A673 (cell line): Measurements from ENCODE around the gene ATG9B. TPM values are rescaled to one million over a fixed set of nuclear protein-coding genes. Genes with fewer than 3 reads are reported as not detected.

Source experiments
- BruUV-seq: library from RNA; stranded (reverse); fragments of 400-500 nt; replicated peaks from 2 replicates; lab custom pipeline; 2021; lab: Mats Ljungman, UMichigan
- CTCF ChIA-PET: fragments of 300-600 bp; sonication (Branson Sonifier 250); formaldehyde crosslinking; loops from one replicate; lab custom pipeline; 2022; ENCODE audit warnings: antibody characterized with exemption; lab: Charles Lee
- POLR2A ChIA-PET: fragments of 300-600 bp; sonication (Branson Sonifier 250); formaldehyde crosslinking; loops from one replicate; lab custom pipeline; 2022; ENCODE audit warnings: antibody characterized with exemption; ENCODE audit not compliant: low non-redundant PET; lab: Charles Lee
- DNase-seq: peaks from one replicate; pipeline ENCODE4 v3.0.0-alpha.2; 2015; ENCODE audit warnings: low spot score
- H3K27ac ChIP-seq: fragments of 200-600 bp; sonication (generic); 2 replicates; pipeline ENCODE4 v1.5.1; 2016; ENCODE audit warnings: mixed run types, low read depth, mild to moderate bottlenecking, mixed read lengths, antibody characterized with exemption, low read length; ENCODE audit not compliant: poor library complexity, severe bottlenecking
- H3K27me3 ChIP-seq: fragments of 200-600 bp; sonication (generic); replicated peaks from 2 replicates; pipeline ENCODE4 v1.6.1; 2017; ENCODE audit warnings: mixed run types, low read depth, mild to moderate bottlenecking, mixed read lengths, antibody characterized with exemption, low read length; ENCODE audit not compliant: insufficient read depth, poor library complexity
- H3K36me3 ChIP-seq: fragments of 200-600 bp; sonication (generic); 2 replicates; pipeline ENCODE4 v1.6.1; 2016; ENCODE audit warnings: mixed run types, mild to moderate bottlenecking, mixed read lengths, antibody characterized with exemption, low read length; ENCODE audit not compliant: insufficient read depth, poor library complexity, severe bottlenecking
- H3K4me1 ChIP-seq: fragments of 200-600 bp; sonication (generic); 2 replicates; pipeline ENCODE4 v1.6.1; 2017; ENCODE audit warnings: mixed run types, mild to moderate bottlenecking, mixed read lengths, antibody characterized with exemption, low read length; ENCODE audit not compliant: insufficient read depth, poor library complexity, severe bottlenecking
- H3K4me3 ChIP-seq: fragments of 200-600 bp; sonication (generic); 2 replicates; pipeline ENCODE4 v1.5.1; 2016; ENCODE audit warnings: low read depth, mixed run types, mild to moderate bottlenecking, mixed read lengths, low read length; ENCODE audit not compliant: poor library complexity, severe bottlenecking
- H3K9me3 ChIP-seq: fragments of 200-600 bp; sonication (generic); 2 replicates; pipeline ENCODE4 v1.6.1; 2016; ENCODE audit warnings: mixed run types, low read depth, mild to moderate bottlenecking, mixed read lengths, antibody characterized with exemption, low read length; ENCODE audit not compliant: poor library complexity, severe bottlenecking
- EZH2 ChIP-seq: fragments of 200-600 bp; sonication (generic); IDR thresholded peaks from 2 replicates; pipeline ENCODE4 v1.6.1; 2017; ENCODE audit warnings: borderline replicate concordance, low read depth, mild to moderate bottlenecking, mixed read lengths, antibody characterized with exemption, low read length; ENCODE audit not compliant: poor library complexity, severe bottlenecking
- intact Hi-C: fragments of 100-400 bp; cut with micrococcal nuclease; formaldehyde crosslinking; loops from one replicate; pipeline ENCODE4 v1.10.0; 2022; ENCODE audit not compliant: unreplicated experiment
- total RNA-seq: library from RNA; stranded (reverse); gene quantifications from 2 replicates; pipeline ENCODE4 v1.2.3, GENCODE V29; 2021
- TF ChIP-seq, protein P1 (sequence below): fragments of 300-800, 200-600 bp; sonication (generic); conservative IDR thresholded peaks from 2 replicates; pipeline ENCODE4 v1.5.1; 2017; ENCODE audit warnings: low read depth, mild to moderate bottlenecking, antibody characterized with exemption, low read length, moderate library complexity, mixed read lengths

ATG9B gene
- total RNA-seq, 1 experiment from 2014 or later = 1.9 TPM

DNA sequence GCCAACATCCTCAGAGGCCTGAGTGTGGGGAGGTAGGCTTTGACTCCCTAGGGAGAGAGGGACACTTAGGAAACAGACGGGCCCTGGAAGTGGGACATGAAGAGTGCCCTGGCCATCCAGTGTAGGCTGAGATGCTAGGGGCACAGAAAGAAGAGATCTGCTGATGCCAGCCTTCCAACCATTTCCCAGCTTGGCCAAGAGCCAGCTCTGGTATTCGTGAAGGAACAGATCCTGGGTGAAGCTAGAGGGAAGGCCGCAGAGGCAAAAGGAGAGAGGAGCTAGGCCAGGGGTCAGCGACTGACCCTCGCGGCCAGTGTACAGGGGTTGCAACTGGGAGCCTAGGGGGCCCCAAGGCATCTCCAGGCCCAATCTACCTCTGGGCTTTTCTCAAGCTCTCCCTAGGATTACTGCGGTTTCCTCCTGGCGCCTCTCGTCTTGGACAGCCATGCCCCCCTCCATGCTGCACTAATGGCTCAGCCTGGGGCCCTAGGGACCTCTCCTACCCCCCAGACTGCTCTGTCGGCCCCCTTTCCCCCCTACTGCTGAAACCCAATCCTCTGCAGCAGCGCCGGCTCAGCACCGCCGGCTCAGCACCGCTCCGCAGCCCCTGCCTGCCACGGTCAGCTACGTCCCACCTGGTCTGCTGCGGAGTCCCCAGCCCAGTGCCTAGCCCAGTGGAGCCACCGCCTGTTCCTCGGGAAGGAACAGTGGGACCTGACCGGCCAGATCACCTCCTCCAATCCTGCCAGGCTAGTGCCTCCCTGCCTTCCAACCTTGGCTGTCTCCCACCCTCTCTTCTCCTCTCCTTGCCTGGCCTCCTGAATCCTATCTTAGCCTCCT lies 23.9 kb upstream of the ATG9B start, which contains the start of gene ASIC3:
Gene ASIC3, plus strand, starts transcription at position 556 of the 840 bp plus-strand sequence. CDS start 355 bp downstream, outside the sequence.
- DNase-seq = no peak
- TF ChIP-seq EZH2 = no peak
- TF ChIP-seq, protein P1, sequence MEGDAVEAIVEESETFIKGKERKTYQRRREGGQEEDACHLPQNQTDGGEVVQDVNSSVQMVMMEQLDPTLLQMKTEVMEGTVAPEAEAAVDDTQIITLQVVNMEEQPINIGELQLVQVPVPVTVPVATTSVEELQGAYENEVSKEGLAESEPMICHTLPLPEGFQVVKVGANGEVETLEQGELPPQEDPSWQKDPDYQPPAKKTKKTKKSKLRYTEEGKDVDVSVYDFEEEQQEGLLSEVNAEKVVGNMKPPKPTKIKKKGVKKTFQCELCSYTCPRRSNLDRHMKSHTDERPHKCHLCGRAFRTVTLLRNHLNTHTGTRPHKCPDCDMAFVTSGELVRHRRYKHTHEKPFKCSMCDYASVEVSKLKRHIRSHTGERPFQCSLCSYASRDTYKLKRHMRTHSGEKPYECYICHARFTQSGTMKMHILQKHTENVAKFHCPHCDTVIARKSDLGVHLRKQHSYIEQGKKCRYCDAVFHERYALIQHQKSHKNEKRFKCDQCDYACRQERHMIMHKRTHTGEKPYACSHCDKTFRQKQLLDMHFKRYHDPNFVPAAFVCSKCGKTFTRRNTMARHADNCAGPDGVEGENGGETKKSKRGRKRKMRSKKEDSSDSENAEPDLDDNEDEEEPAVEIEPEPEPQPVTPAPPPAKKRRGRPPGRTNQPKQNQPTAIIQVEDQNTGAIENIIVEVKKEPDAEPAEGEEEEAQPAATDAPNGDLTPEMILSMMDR = no peak
- H3K4me3 ChIP-seq = no peak within 1 kb of the TSS
- no peak within 1 kb of the TSS for H3K27ac ChIP-seq
- no peaks in the 10 kb centered on the region for H3K27me3 ChIP-seq
- ChIA-PET POLR2A (no interaction called here), CTCF (interaction anchor here (0.6 kb wide), 1 partner anchor 10 kb away, joined by 3 read pairs; no protein-coding TSS in a partner anchor)
- BruUV-seq = no TSS peak
- no peaks in the 10 kb centered on the region for H3K9me3 ChIP-seq
- no peaks in the 10 kb centered on the region for H3K36me3 ChIP-seq
- intact Hi-C loops = no loop called here
- H3K4me1 ChIP-seq = no peaks in the 10 kb centered on the region

DNA sequence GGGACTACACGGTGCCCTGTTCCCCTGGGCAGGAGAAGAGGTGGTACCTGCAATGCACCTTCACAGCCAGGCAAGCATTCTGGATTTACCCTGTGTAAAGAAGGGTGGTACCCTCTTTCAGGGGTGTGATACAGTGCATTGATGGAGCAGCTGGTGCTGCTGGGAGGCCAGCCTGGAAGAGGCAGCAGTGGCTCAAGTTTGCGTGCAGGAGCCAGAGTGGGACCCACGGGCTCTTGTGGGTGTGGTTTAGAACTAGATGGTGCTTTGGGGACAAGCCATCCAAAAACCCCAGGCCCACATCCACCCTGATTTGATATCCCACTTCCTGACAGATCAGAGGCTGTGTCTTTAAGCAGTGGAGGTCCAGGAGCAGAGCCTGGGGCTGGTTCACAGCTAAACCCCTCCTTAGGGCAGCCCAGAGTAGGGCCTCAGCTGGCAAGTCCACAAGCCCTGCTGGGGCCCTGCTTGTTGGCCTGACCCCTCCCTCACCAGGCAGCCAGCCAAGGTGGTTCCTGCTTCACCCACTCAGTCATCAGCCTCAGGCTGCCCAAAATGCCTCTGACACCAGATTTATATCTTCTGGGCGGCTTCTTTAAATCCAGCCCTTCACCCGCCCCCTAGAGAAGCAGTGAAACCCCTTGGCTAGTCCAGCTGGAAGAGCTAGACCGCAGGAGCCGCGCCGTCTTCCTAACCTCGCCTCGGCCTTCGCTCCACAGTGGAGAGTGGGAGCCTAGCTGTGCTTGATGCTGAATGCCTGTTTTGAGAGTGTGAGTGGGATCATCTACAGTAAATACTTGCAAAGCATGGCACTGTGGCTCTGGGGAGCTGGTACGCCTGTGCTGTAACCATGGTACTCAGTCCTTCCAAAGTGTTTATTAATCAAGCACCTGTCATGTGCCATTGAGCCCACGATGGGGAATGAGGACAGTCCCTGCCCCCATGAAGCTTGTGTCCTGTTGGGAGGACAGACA lies 22.6 kb upstream of the ATG9B start:
- CTCF ChIA-PET = interaction anchor here (0.6 kb wide), 1 partner anchor 33 kb away, joined by 3 read pairs; no protein-coding TSS in a partner anchor

DNA sequence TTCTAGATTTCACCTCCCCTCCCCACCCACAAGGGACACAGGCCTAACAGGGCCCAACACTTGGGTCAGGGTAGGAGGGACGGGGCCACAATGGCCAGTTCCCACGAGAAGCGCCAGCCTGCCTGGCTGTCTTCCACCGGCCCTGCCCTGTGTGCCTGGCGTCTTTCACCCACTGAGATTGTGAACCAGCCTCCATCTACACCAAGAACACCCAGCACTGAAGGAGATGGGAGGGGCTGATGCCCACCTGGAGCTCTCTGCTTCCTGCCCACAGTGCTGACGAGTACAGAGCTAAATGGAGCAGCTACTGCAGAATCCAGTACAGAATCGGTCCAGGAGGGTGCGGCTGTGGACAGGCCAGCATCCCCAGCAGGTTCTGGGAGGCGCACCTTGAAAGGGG lies 21.7 kb upstream of the ATG9B start:
- Histone ChIP-seq H3K4me3 (no peak overlapping the region), H3K4me1 (no peaks in the 10 kb centered on the region), H3K27me3 (no peaks in the 10 kb centered on the region), H3K36me3 (no peaks in the 10 kb centered on the region), H3K9me3 (no peaks in the 10 kb centered on the region), H3K27ac (no peak overlapping the region)
- no TSS peak for BruUV-seq
- TF ChIP-seq EZH2 = no peak
- TF ChIP-seq, protein P1 = no peak
- CTCF ChIA-PET = no interaction called here
- POLR2A ChIA-PET = no interaction called here
- intact Hi-C loops = no loop called here
- no peak for DNase-seq

More for the DNA sequence above, 22.6 kb upstream of the ATG9B start:
- Histone ChIP-seq H3K4me1 (no peaks in the 10 kb centered on the region), H3K4me3 (no peak overlapping the region), H3K27me3 (no peaks in the 10 kb centered on the region), H3K9me3 (no peaks in the 10 kb centered on the region), H3K36me3 (no peaks in the 10 kb centered on the region), H3K27ac (no peak overlapping the region)
- no peak for DNase-seq
- POLR2A ChIA-PET = no interaction called here
- intact Hi-C loops = no loop called here
- no peak for TF ChIP-seq EZH2
- TF ChIP-seq, protein P1 = no peak
- BruUV-seq = no TSS peak
